Activated CD8-positive, alpha-beta memory T cell treated with anti-CD3 and anti-CD28 coated beads, Interleukin-2, amount 10 ng/mL, durations not matched to agents 7 days and 5 days (primary cell): ENCODE results near the gene CNTNAP2. TPM values are rescaled to one million over a fixed set of nuclear protein-coding genes. Genes with fewer than 3 reads are reported as not detected.

Source experiments
- ATAC-seq: fragments of 150-1000 bp; cut with Tn5 transposase; one replicate; pipeline ENCODE4 v1.10.0; 2021; ENCODE audit warnings: moderate library complexity
- CTCF ChIA-PET: fragments of 350-600 bp; sonication (Branson Sonifier 250); formaldehyde crosslinking; loops from one replicate; lab custom pipeline; 2021; ENCODE audit warnings: antibody characterized with exemption; lab: Charles Lee
- DNase-seq: peaks from one replicate; pipeline ENCODE4 v3.0.0-alpha.2; 2020
- H3K27ac Mint-ChIP-seq: one replicate; pipeline ENCODE4 v1.8.0; 2021; ENCODE audit warnings: mild to moderate bottlenecking, mixed read lengths
- H3K27me3 Mint-ChIP-seq: one replicate; pipeline ENCODE4 v1.8.0; 2021; ENCODE audit warnings: mixed read lengths
- H3K36me3 Mint-ChIP-seq: one replicate; pipeline ENCODE4 v1.8.0; 2021; ENCODE audit warnings: mild to moderate bottlenecking, mixed read lengths
- H3K4me1 Mint-ChIP-seq: one replicate; pipeline ENCODE4 v1.8.0; 2021; ENCODE audit warnings: mixed read lengths
- H3K4me3 Mint-ChIP-seq: one replicate; pipeline ENCODE4 v1.8.0; 2021; ENCODE audit warnings: mild to moderate bottlenecking, moderate library complexity, mixed read lengths
- H3K9me3 Mint-ChIP-seq: one replicate; pipeline ENCODE4 v1.8.0; 2022; ENCODE audit warnings: low read depth, mixed read lengths
- total RNA-seq, 2 experiments: library from RNA; stranded (reverse); gene quantifications; one replicate each; pipeline ENCODE4 v1.2.3, GENCODE V29; 2021

The CNTNAP2 gene
- total RNA-seq, 2 experiments from 2014 or later = not detected

GRCh38 chr7:147540743-147541142 is 1424.1 kb downstream of the CNTNAP2 start:
- no peaks in the 10 kb centered on the region for H3K36me3 Mint-ChIP-seq
- H3K4me3 Mint-ChIP-seq = no peak overlapping the region
- H3K27me3 Mint-ChIP-seq = no peaks in the 10 kb centered on the region
- no peak for ATAC-seq
- DNase-seq = no peak
- H3K27ac Mint-ChIP-seq = no peak overlapping the region
- CTCF ChIA-PET = no interaction called here
- no peaks in the 10 kb centered on the region for H3K4me1 Mint-ChIP-seq
- peaks cover 14% of the 10 kb centered on the region for H3K9me3 Mint-ChIP-seq

GRCh38 chr7:147541261-147541660 is 1424.7 kb downstream of the CNTNAP2 start:
- H3K4me1 Mint-ChIP-seq = no peaks in the 10 kb centered on the region
- peaks cover 16% of the 10 kb centered on the region for H3K9me3 Mint-ChIP-seq
- CTCF ChIA-PET = no interaction called here
- DNase-seq (no peak), ATAC-seq (no peak)
- no peak overlapping the region for H3K4me3 Mint-ChIP-seq
- H3K27me3 Mint-ChIP-seq = no peaks in the 10 kb centered on the region
- no peaks in the 10 kb centered on the region for H3K36me3 Mint-ChIP-seq
- H3K27ac Mint-ChIP-seq = no peak overlapping the region

- no peak overlapping the region for H3K4me3 Mint-ChIP-seq
- ATAC-seq (no peak), DNase-seq (no peak)
- no peak overlapping the region for H3K27ac Mint-ChIP-seq
- peaks cover 13% of the 10 kb centered on the region for H3K9me3 Mint-ChIP-seq
- H3K36me3 Mint-ChIP-seq = no peaks in the 10 kb centered on the region
- no peaks in the 10 kb centered on the region for H3K4me1 Mint-ChIP-seq
- H3K27me3 Mint-ChIP-seq = no peaks in the 10 kb centered on the region
- CTCF ChIA-PET = no interaction called here
These were observed 1430.8 kb downstream of the CNTNAP2 start for GRCh38 chr7:147547252-147547897.

GRCh38 chr7:147556317-147556716 is 1439.7 kb downstream of the CNTNAP2 start:
- DNase-seq (no peak), ATAC-seq (no peak)
- Mint-ChIP-seq H3K36me3 (no peaks in the 10 kb centered on the region), H3K4me3 (no peak overlapping the region), H3K9me3 (peaks cover 4% of the 10 kb centered on the region), H3K27me3 (no peaks in the 10 kb centered on the region), H3K27ac (no peak overlapping the region), H3K4me1 (no peaks in the 10 kb centered on the region)
- CTCF ChIA-PET = no interaction called here

GRCh38 chr7:147563669-147564068 is 1447.1 kb downstream of the CNTNAP2 start:
- ATAC-seq = no peak
- peaks cover 15% of the 10 kb centered on the region for H3K9me3 Mint-ChIP-seq
- no peaks in the 10 kb centered on the region for H3K36me3 Mint-ChIP-seq
- CTCF ChIA-PET = no interaction called here
- H3K27me3 Mint-ChIP-seq = no peaks in the 10 kb centered on the region
- no peak overlapping the region for H3K27ac Mint-ChIP-seq
- no peaks in the 10 kb centered on the region for H3K4me1 Mint-ChIP-seq
- DNase-seq = no peak
- no peak overlapping the region for H3K4me3 Mint-ChIP-seq

- no peaks in the 10 kb centered on the region for H3K36me3 Mint-ChIP-seq
- DNase-seq (no peak), ATAC-seq (no peak)
- H3K9me3 Mint-ChIP-seq = peaks cover 13% of the 10 kb centered on the region
- CTCF ChIA-PET = no interaction called here
- no peak overlapping the region for H3K27ac Mint-ChIP-seq
- H3K4me1 Mint-ChIP-seq = no peaks in the 10 kb centered on the region
- no peak overlapping the region for H3K4me3 Mint-ChIP-seq
- no peaks in the 10 kb centered on the region for H3K27me3 Mint-ChIP-seq
These were observed 1448.3 kb downstream of the CNTNAP2 start for GRCh38 chr7:147564786-147565476.

GRCh38 chr7:147567043-147567442 is 1450.4 kb downstream of the CNTNAP2 start:
- Mint-ChIP-seq H3K4me1 (no peaks in the 10 kb centered on the region), H3K27ac (no peak overlapping the region), H3K9me3 (peaks cover 13% of the 10 kb centered on the region), H3K27me3 (no peaks in the 10 kb centered on the region), H3K4me3 (no peak overlapping the region), H3K36me3 (no peaks in the 10 kb centered on the region)
- CTCF ChIA-PET = no interaction called here
- ATAC-seq (no peak), DNase-seq (no peak)

GRCh38 chr7:147569116-147569913 is 1452.7 kb downstream of the CNTNAP2 start:
- Mint-ChIP-seq H3K4me3 (no peak overlapping the region), H3K4me1 (no peaks in the 10 kb centered on the region)

GRCh38 chr7:147570390-147570789 is 1453.8 kb downstream of the CNTNAP2 start:
- Mint-ChIP-seq H3K4me3 (no peak overlapping the region), H3K27ac (no peak overlapping the region), H3K9me3 (peaks cover 12% of the 10 kb centered on the region), H3K27me3 (no peaks in the 10 kb centered on the region), H3K36me3 (no peaks in the 10 kb centered on the region), H3K4me1 (no peaks in the 10 kb centered on the region)
- no peak for ATAC-seq
- no peak for DNase-seq
- CTCF ChIA-PET = no interaction called here

More at GRCh38 chr7:147569116-147569913, 1452.7 kb downstream of the CNTNAP2 start:
- CTCF ChIA-PET = interaction anchor here (0.5 kb wide), 1 partner anchor 588 kb away, joined by 3 read pairs; no protein-coding TSS in a partner anchor
- Mint-ChIP-seq H3K9me3 (peaks cover 11% of the 10 kb centered on the region), H3K27ac (no peak overlapping the region), H3K36me3 (no peaks in the 10 kb centered on the region), H3K27me3 (no peaks in the 10 kb centered on the region)
- ATAC-seq (no peak), DNase-seq (no peak)

GRCh38 chr7:147571436-147572185 is 1455.0 kb downstream of the CNTNAP2 start:
- H3K36me3 Mint-ChIP-seq = no peaks in the 10 kb centered on the region
- DNase-seq (no peak), ATAC-seq (no peak)
- H3K27me3 Mint-ChIP-seq = no peaks in the 10 kb centered on the region
- peaks cover 7% of the 10 kb centered on the region for H3K9me3 Mint-ChIP-seq
- no peak overlapping the region for H3K4me3 Mint-ChIP-seq
- H3K4me1 Mint-ChIP-seq = no peaks in the 10 kb centered on the region
- CTCF ChIA-PET = no interaction called here
- no peak overlapping the region for H3K27ac Mint-ChIP-seq

GRCh38 chr7:147578196-147578595 is 1461.6 kb downstream of the CNTNAP2 start:
- H3K36me3 Mint-ChIP-seq = no peaks in the 10 kb centered on the region
- H3K27me3 Mint-ChIP-seq = no peaks in the 10 kb centered on the region
- no peak for ATAC-seq

GRCh38 chr7:147579148-147579547 is 1462.5 kb downstream of the CNTNAP2 start:
- DNase-seq = no peak
- ATAC-seq = no peak
- Mint-ChIP-seq H3K9me3 (peaks cover 3% of the 10 kb centered on the region), H3K27me3 (no peaks in the 10 kb centered on the region), H3K27ac (no peak overlapping the region), H3K36me3 (no peaks in the 10 kb centered on the region), H3K4me1 (no peaks in the 10 kb centered on the region), H3K4me3 (no peak overlapping the region)
- CTCF ChIA-PET = no interaction called here

More at GRCh38 chr7:147578196-147578595, 1461.6 kb downstream of the CNTNAP2 start:
- CTCF ChIA-PET = no interaction called here
- no peak overlapping the region for H3K27ac Mint-ChIP-seq
- no peak overlapping the region for H3K4me3 Mint-ChIP-seq
- no peak for DNase-seq
- H3K9me3 Mint-ChIP-seq = peaks cover 2% of the 10 kb centered on the region
- H3K4me1 Mint-ChIP-seq = no peaks in the 10 kb centered on the region

- ATAC-seq (no peak), DNase-seq (no peak)
- H3K27ac Mint-ChIP-seq = no peak overlapping the region
- peaks cover 3% of the 10 kb centered on the region for H3K9me3 Mint-ChIP-seq
- no peaks in the 10 kb centered on the region for H3K4me1 Mint-ChIP-seq
- no peak overlapping the region for H3K4me3 Mint-ChIP-seq
- no peaks in the 10 kb centered on the region for H3K27me3 Mint-ChIP-seq
- no peaks in the 10 kb centered on the region for H3K36me3 Mint-ChIP-seq
- CTCF ChIA-PET = no interaction called here
These were observed 1468.2 kb downstream of the CNTNAP2 start for GRCh38 chr7:147584771-147585193.
